ENCODE results near the gene SLC22A6.

Gene SLC22A6

DNA sequence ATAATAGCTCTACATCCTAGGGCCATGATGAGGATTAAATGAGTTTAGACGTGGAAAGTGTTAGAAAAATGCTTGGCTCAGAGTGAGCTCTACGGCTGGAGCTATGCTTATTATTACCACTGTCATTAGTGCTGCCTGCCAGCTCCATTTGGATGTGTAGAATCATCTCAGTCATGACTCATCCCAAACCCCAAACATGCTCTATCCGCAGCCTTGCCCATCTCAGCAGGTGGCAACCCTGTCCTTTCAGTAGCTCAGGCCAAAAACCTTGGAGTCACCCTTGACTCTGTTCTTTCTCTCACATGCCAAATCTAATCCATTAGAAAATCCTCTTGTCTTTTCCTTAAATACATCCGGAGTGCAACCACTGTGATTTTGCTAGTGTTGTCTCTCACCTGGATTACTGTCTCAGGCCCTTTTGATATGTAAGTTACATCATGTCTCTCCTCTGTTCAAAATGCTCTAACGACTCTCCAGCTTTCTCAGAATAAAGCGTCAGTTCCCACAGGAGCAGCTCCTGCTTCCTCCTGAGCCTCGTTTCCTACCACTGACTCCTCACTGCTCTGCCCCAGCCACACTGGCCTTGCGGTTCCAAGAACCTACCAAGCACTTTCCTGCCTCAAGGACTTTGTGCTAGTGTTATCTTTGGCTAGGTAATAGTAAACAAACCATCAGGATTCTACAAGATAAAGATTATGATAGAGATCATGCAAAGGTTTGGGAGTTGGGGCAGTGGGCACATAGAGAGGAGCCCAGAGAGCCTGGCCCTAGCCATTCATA, 53.1 kb downstream of the SLC22A6 start:
- DNase-seq (ENCODE audit: low spot score): peak; percentile 67

DNA sequence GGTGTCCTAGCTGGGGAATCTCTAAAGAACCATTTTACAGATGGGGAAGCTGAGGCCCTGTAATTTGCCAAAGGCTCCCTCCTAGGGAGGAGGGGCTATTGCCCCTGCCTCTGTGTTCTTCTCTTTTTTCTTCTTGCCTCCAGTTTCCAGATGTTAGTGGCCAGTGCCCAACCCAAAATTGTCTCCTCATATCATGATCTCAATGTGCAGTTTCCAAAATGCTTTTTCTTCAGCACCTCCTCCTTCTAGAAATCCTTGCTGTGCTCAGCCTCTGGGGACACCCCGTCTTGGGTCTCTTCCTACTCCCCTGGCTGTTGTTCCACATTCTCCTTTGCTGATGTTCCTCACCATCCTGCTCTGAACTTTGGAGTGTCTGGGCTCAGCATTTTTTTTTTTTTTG, 54.1 kb downstream of the SLC22A6 start:
- DNase-seq (ENCODE audit: low spot score): no peak

DNA sequence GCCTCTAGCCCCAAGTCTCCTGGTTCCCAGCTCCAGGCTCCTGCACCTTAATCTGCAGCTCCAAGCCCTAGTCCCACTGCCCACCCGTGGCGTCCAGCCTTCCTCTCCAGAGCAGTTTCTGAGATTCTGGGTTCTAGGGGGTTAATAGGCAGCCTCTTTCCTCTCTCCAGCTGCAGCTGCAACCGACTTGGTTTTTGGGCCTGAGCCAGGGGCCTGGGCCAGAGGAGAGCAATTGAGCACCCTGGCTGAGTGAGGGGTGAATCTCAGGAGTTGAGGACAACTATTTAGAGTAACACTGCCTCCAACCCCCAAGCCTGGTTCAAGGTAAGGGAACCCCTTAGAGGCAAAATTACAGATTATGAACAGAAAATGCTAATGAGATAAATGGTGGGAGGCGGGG, 54.6 kb downstream of the SLC22A6 start:
- no peak for DNase-seq (ENCODE audit: low spot score)

DNA sequence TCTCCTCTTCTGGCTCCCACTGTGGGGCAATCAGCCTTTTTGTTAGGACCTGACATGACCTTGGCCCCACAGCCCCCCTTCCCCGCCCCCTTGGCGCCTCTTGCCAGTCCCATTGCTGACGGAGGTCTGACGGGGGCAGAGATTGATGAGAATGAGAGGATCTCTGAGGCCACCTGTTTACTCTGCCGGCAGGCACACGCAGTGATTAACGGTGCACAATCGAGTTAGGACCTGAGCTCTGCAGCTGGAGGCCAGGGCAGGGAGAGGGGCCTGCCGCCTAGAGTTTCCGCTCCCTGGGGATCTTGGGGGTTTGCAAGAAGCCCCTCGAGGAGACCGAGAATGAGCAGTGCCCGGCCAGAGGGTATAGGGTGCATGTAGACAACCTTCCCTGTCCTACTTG, 56.8 kb downstream of the SLC22A6 start:
- no peak for DNase-seq (ENCODE audit: low spot score)

DNA sequence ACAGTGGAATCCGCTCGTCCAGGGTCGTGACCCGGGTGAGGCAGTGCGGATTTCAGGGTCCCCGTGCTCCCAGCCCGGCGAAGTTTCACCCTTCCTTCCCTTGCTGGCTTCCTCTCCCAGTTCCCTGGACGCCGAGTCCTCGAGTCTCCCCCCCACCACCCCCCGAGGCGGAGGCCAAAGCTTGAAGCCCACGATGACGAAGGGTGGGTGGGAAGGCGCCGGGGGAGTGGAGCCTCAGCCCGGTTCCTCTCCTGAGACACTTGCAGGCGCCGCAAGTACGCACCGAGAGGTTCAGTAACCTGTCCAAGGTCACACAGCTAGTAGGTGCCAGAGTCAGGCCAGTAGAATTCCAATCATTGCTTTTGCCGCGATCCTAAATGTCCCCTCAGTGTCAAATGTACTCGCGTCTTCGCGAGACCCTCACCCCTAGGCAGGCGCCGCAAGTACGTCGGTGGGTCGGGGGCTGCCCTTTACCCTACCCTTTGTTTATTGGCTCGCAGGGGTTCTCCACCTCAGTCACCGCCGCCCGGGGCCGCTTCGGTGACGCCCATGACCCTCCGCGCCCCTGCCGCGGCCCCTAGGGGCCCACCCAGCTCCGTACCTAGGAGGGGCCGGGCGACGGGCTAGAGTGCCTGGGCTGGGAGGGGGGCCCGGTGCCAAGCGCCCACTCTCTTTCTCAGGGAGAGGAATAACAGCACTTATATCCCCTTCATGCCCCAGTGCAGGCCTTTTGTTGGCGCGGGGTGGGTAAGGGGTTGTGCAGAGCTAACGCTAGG, 57.9 kb downstream of the SLC22A6 start:
- no peak for DNase-seq (ENCODE audit: low spot score)
